Right lobe of liver (tissue), 4 donors: ENCODE data around the gene TMEM132D.

ENCODE experiments used
- POLR2A ChIP-seq: fragments of 450-650 bp; IDR thresholded peaks from one replicate; pipeline ENCODE4 v1.6.1; 2017; ENCODE audit warnings: antibody characterized with exemption, mild to moderate bottlenecking
- TF ChIP-seq, protein P1 (sequence below), 4 donors: fragments of 200-600 bp in 3 of 4; fragments of 450-650 bp in 1 of 4; IDR thresholded peaks; one replicate each; pipeline versions ENCODE4 v1.5.1 to v1.8.0; 2016 to 2022; ENCODE audit warnings: antibody characterized with exemption in 4 of 4, mild to moderate bottlenecking in 2 of 4
- donor health status: DM: no; HTN: no; CAD: no.
- donor health status: DM: no; HTN: no; CAD: no.
- donor health status: DM: no; HTN: yes; CAD: no.

DNA sequence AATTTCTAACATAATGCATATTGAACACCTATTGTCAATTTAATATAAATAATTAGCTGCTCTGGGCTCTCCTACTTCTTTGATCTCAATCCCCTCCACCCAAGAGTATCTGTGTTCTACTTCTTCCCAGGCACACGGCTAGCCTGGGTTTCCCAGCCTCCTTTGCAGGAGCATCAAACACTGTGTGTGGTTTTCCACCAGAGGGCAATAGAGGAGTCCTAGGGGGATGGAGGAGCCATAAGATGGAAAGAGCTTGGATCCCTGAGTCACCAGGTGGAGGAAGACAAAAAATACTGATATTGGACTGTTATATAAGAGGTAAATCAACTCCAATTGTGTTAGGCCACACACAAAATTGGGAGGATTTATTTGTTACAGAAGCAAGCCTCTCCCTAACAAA, 716.9 kb downstream of the TMEM132D start:
- TF ChIP-seq, protein P1, sequence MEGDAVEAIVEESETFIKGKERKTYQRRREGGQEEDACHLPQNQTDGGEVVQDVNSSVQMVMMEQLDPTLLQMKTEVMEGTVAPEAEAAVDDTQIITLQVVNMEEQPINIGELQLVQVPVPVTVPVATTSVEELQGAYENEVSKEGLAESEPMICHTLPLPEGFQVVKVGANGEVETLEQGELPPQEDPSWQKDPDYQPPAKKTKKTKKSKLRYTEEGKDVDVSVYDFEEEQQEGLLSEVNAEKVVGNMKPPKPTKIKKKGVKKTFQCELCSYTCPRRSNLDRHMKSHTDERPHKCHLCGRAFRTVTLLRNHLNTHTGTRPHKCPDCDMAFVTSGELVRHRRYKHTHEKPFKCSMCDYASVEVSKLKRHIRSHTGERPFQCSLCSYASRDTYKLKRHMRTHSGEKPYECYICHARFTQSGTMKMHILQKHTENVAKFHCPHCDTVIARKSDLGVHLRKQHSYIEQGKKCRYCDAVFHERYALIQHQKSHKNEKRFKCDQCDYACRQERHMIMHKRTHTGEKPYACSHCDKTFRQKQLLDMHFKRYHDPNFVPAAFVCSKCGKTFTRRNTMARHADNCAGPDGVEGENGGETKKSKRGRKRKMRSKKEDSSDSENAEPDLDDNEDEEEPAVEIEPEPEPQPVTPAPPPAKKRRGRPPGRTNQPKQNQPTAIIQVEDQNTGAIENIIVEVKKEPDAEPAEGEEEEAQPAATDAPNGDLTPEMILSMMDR (IDR thresholded peaks at IDR 0.05) = no peak
- TF ChIP-seq POLR2A = no peak
